OCI-LY3 (cell line): Measurements from ENCODE around the gene GTPBP6.

Source experiments
- H2AFZ ChIP-seq: fragments of 200-600, 300-600 bp; shearing (Covaris generic); 2 replicates; pipeline ENCODE4 v1.6.0; 2014; ENCODE audit warnings: antibody characterized with exemption, low read depth, low read length
- H3K27ac ChIP-seq: fragments of 200-600, 300-600 bp; sonication (generic); 2 replicates; pipeline ENCODE4 v1.5.1; 2014; ENCODE audit warnings: mild to moderate bottlenecking, low read length, moderate library complexity, mixed read lengths
- H3K27me3 ChIP-seq: fragments of 200-600, 300-600 bp; sonication (generic); 2 replicates; pipeline ENCODE4 v1.6.1; 2014; ENCODE audit warnings: low read depth, low read length, mixed read lengths
- H3K36me3 ChIP-seq: fragments of 200-600, 300-600 bp; sonication (generic); replicated peaks from 2 replicates; pipeline ENCODE3; 2014; ENCODE audit warnings: low read depth, low read length, mixed read lengths
- H3K4me1 ChIP-seq: fragments of 300-600, 200-600 bp; sonication (generic); 2 replicates; pipeline ENCODE4 v1.6.1; 2014; ENCODE audit warnings: low read length, mixed read lengths
- H3K4me2 ChIP-seq: fragments of 200-600, 300-600 bp; sonication (generic); 2 replicates; pipeline ENCODE4 v1.6.1; 2014; ENCODE audit warnings: low read length, mixed read lengths
- H3K4me3 ChIP-seq: fragments of 300-600, 200-600 bp; sonication (generic); 2 replicates; pipeline ENCODE4 v1.5.1; 2014; ENCODE audit warnings: antibody characterized with exemption, mild to moderate bottlenecking, low read length, moderate library complexity
- H3K79me2 ChIP-seq: fragments of 300-600, 200-600 bp; shearing (Covaris generic); 2 replicates; pipeline ENCODE4 v1.6.1; 2014; ENCODE audit warnings: mild to moderate bottlenecking, low read length, mixed read lengths
- H3K9ac ChIP-seq: fragments of 300-600, 200-600 bp; shearing (Covaris generic); 2 replicates; pipeline ENCODE4 v1.6.0; 2014; ENCODE audit warnings: mild to moderate bottlenecking, low read length, moderate library complexity
- H3K9me3 ChIP-seq: fragments of 200-600, 300-600 bp; shearing (Covaris generic); 2 replicates; pipeline ENCODE4 v1.6.1; 2014; ENCODE audit warnings: low read length, mixed read lengths; ENCODE audit not compliant: insufficient read depth
- H4K20me1 ChIP-seq: fragments of 200-600, 300-600 bp; sonication (generic); 2 replicates; pipeline ENCODE4 v1.6.1; 2016; ENCODE audit warnings: low read length, mixed read lengths; ENCODE audit not compliant: insufficient read depth
- EZH2phosphoT487 ChIP-seq: fragments of 200-600 bp; shearing (Covaris generic); IDR thresholded peaks from 2 replicates; pipeline ENCODE4 v1.6.1; 2018; ENCODE audit warnings: antibody characterized with exemption, mixed run types, low read depth
- TF ChIP-seq, protein P1 (sequence below): fragments of 200-600, 300-600 bp; sonication (generic); IDR thresholded peaks from 2 replicates; pipeline ENCODE4 v1.5.1; 2014; ENCODE audit warnings: antibody characterized with exemption, low read length, low read depth

Gene GTPBP6

DNA sequence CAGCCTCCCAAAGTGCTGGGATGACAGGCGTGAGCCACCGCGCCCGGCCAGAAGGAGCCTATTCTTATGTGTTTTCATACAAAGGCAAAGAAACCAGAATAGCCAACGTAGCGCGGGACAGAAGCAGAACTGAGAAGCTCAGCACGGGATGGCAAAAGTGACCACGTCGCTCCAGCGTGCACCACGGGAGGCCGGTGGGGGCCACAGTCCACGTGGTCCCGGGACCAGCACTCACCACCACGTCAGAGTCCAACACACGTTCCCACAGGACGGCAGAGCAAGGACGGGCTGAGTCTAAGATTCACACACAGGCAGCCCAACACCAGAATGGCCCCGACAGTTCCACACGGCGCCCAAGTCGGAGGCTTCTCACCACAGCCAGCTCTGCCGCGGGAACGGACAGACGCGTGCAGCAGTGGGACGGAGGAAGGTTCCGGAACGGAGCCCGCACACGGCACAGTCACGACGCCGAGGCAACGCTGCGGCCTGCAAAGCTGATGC, 18.8 kb upstream of the GTPBP6 start:
- Histone ChIP-seq H3K4me2 (no peak overlapping the region), H3K9me3 (no peaks in the 10 kb centered on the region), H3K9ac (no peak overlapping the region), H4K20me1 (no peaks in the 10 kb centered on the region), H3K36me3 (peaks cover 55% of the 10 kb centered on the region), H3K27me3 (no peaks in the 10 kb centered on the region), H3K79me2 (no peaks in the 10 kb centered on the region), H3K4me1 (no peaks in the 10 kb centered on the region), H3K27ac (no peak overlapping the region), H2AFZ (no peak overlapping the region), H3K4me3 (no peak overlapping the region)
- TF ChIP-seq EZH2phosphoT487: no peak
- TF ChIP-seq, protein P1, sequence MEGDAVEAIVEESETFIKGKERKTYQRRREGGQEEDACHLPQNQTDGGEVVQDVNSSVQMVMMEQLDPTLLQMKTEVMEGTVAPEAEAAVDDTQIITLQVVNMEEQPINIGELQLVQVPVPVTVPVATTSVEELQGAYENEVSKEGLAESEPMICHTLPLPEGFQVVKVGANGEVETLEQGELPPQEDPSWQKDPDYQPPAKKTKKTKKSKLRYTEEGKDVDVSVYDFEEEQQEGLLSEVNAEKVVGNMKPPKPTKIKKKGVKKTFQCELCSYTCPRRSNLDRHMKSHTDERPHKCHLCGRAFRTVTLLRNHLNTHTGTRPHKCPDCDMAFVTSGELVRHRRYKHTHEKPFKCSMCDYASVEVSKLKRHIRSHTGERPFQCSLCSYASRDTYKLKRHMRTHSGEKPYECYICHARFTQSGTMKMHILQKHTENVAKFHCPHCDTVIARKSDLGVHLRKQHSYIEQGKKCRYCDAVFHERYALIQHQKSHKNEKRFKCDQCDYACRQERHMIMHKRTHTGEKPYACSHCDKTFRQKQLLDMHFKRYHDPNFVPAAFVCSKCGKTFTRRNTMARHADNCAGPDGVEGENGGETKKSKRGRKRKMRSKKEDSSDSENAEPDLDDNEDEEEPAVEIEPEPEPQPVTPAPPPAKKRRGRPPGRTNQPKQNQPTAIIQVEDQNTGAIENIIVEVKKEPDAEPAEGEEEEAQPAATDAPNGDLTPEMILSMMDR: no peak

DNA sequence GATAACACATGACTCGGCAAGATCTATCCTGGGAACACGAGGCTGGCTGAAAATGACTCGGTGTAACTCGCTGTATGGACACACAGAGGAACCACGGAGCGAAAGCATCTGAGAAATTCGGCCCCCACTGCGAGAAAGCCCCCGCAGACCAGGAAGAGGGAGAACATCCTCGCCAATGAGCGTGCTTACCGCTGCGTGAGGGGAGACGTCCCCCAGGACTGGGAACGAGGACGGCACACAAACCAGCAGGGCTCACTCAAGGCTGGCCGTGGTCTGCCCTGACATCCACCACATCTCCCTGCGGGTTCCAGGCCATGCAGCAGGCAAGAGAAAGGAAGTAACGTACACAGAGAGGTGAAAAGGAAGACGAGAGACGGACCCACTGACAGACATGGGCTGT, 17.6 kb upstream of the GTPBP6 start:
- Histone ChIP-seq H4K20me1 (no peaks in the 10 kb centered on the region), H3K4me1 (no peaks in the 10 kb centered on the region), H3K79me2 (no peaks in the 10 kb centered on the region), H3K27ac (no peak overlapping the region), H3K4me3 (no peak overlapping the region), H2AFZ (no peak overlapping the region), H3K9ac (no peak overlapping the region), H3K9me3 (no peaks in the 10 kb centered on the region), H3K4me2 (no peak overlapping the region), H3K27me3 (no peaks in the 10 kb centered on the region), H3K36me3 (peaks cover 46% of the 10 kb centered on the region)
- TF ChIP-seq EZH2phosphoT487: no peak
- TF ChIP-seq, protein P1: no peak

DNA sequence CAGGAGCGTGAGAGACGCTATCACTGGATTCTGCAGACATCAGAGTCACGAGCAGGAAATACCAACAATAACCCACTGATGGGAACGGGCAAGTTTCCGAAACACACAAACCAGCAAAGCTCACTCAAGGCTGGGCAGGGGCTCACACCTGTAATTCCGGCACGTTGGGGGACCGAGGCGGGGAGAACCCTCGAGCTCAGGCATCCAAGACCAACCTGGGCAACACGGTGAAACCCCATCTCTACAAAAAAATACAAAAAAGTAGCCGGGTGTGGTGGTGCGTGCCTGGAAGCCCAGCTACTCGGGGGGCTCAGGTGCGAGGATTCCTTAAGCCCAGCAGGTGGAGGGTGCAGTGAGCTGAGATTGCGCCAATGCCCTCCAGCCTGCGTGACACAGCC, 17.2 kb upstream of the GTPBP6 start:
- Histone ChIP-seq H3K9ac (no peak overlapping the region), H3K9me3 (no peaks in the 10 kb centered on the region), H3K79me2 (no peaks in the 10 kb centered on the region), H3K27ac (no peak overlapping the region), H2AFZ (no peak overlapping the region), H4K20me1 (no peaks in the 10 kb centered on the region), H3K4me1 (no peaks in the 10 kb centered on the region), H3K4me2 (no peak overlapping the region), H3K27me3 (no peaks in the 10 kb centered on the region), H3K36me3 (peaks cover 41% of the 10 kb centered on the region), H3K4me3 (no peak overlapping the region)
- TF ChIP-seq, protein P1: no peak
- TF ChIP-seq EZH2phosphoT487: no peak

DNA sequence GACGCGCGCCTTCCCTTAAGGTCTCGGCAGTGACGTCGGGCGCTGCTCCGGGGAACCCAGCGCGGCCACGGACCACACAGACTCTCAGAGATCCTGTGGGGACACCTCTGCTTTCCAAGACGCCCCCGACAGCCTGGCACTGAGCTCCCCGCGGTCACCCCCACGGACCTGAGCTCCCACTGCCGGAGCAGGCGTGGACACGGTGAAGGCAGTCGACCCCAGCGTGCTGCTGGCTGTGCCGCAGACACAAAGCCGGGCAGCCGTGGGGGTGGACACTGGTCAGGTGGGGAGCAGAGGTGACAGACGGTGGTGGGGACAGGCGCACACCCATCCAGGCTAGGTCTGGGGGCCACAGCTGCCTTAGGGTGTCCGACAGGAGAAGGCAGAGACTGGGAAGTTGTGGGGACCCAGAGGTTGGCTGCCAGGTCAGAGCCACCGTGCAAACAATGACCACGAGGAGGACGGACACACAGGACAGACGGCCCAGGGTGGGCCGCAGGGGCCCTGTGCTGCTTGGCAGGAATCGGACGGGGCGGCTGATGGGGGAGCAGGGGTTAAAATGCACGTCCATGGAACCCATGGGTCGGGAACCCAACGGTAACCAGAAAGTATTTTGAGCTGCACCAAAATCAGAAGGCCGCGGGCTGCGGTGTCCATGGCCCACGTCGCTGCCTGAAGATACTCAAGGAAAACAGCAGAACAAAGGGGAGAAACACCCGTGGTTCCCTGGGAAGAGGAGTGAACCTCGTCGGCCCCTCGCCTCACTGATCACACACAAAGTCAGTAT, 16.6 kb upstream of the GTPBP6 start:
- Histone ChIP-seq H3K9ac (no peak overlapping the region), H4K20me1 (no peaks in the 10 kb centered on the region), H3K27me3 (no peaks in the 10 kb centered on the region), H3K79me2 (no peaks in the 10 kb centered on the region), H2AFZ (no peak overlapping the region), H3K9me3 (no peaks in the 10 kb centered on the region), H3K27ac (no peak overlapping the region), H3K36me3 (peaks cover 38% of the 10 kb centered on the region), H3K4me3 (no peak overlapping the region), H3K4me2 (no peak overlapping the region), H3K4me1 (no peaks in the 10 kb centered on the region)
- TF ChIP-seq, protein P1: no peak
